H4 (cell line): ENCODE results near the gene KLRB1. TPM values are rescaled to one million over a fixed set of nuclear protein-coding genes. Genes with fewer than 3 reads are reported as not detected.
"Not testable (repeated sequence)": the region's sequence is repeated elsewhere in the genome, so short reads cannot be mapped to it uniquely, and the experiment has no call there.

ENCODE experiments used
- DNase-seq: peaks from one replicate; pipeline ENCODE4 v3.0.0-alpha.2; 2015; ENCODE audit warnings: low spot score
- total RNA-seq: library from RNA; depleted of rRNA; stranded (reverse); fragments of >200 nt; shearing (Covaris generic); gene quantifications from 2 replicates; pipeline ENCODE4 v1.2.3, GENCODE V29; 2014

Gene KLRB1
- total RNA-seq, 1 experiment from 2014 or later: not detected

- no peak for DNase-seq
Measured at GRCh38 chr12:9619411-9620179, 11.9 kb upstream of the KLRB1 start.

GRCh38 chr12:9618906-9619305, 11.2 kb upstream of the KLRB1 start:
- not testable (repeated sequence) for DNase-seq

- DNase-seq: no peak
Measured at GRCh38 chr12:9617124-9617523, 9.4 kb upstream of the KLRB1 start.

GRCh38 chr12:9615420-9616136, 7.9 kb upstream of the KLRB1 start:
- no peak for DNase-seq

GRCh38 chr12:9610606-9611005, 2.9 kb upstream of the KLRB1 start:
- DNase-seq: not testable (repeated sequence)

- DNase-seq: no peak
Measured at GRCh38 chr12:9606736-9607372, 862 bp downstream of the KLRB1 start.

GRCh38 chr12:9606247-9606646, 1.5 kb downstream of the KLRB1 start:
- DNase-seq: no peak

GRCh38 chr12:9605483-9605882, 2.2 kb downstream of the KLRB1 start:
- no peak for DNase-seq

GRCh38 chr12:9604287-9604686, 3.4 kb downstream of the KLRB1 start:
- no peak for DNase-seq

- not testable (repeated sequence) for DNase-seq
Measured at GRCh38 chr12:9600426-9600825, 7.3 kb downstream of the KLRB1 start.

- DNase-seq: no peak
Measured at GRCh38 chr12:9598363-9598762, 9.4 kb downstream of the KLRB1 start.

- no peak for DNase-seq
Measured at GRCh38 chr12:9597365-9597764, 10.4 kb downstream of the KLRB1 start.

GRCh38 chr12:9590441-9590840, 17.3 kb downstream of the KLRB1 start:
- DNase-seq: no peak

GRCh38 chr12:9588749-9589148, 19.0 kb downstream of the KLRB1 start:
- no peak for DNase-seq

GRCh38 chr12:9587987-9588600, 19.6 kb downstream of the KLRB1 start:
- DNase-seq: no peak

- not testable (repeated sequence) for DNase-seq
Measured at GRCh38 chr12:9577729-9578128, 30.0 kb downstream of the KLRB1 start.

GRCh38 chr12:9567151-9567550, 40.6 kb downstream of the KLRB1 start:
- DNase-seq: not testable (repeated sequence)

- DNase-seq: not testable (repeated sequence)
Measured at GRCh38 chr12:9566113-9566512, 41.6 kb downstream of the KLRB1 start.

- not testable (repeated sequence) for DNase-seq
Measured at GRCh38 chr12:9564418-9564817, 43.3 kb downstream of the KLRB1 start.

GRCh38 chr12:9562841-9563453, 44.8 kb downstream of the KLRB1 start:
- not testable (repeated sequence) for DNase-seq

- DNase-seq: not testable (repeated sequence)
Measured at GRCh38 chr12:9545489-9545888, 62.2 kb downstream of the KLRB1 start.
